Epithelial cell of proximal tubule (primary cell): Measurements from ENCODE around the gene ZNF81. TPM values are rescaled to one million over a fixed set of nuclear protein-coding genes. Genes with fewer than 3 reads are reported as not detected.
A peak's percentile ranks its signal among the peaks of the same experiment; 100 is the strongest.
"Not testable (repeated sequence)": the region's sequence is repeated elsewhere in the genome, so short reads cannot be mapped to it uniquely, and the experiment has no call there.

Source experiments
- DNase-seq: peaks from one replicate; pipeline ENCODE4 v3.0.0-alpha.2; 2011; ENCODE audit warnings: low read depth
- H3K4me3 ChIP-seq: 2 replicates; pipeline ENCODE4 v1.5.1; 2011; ENCODE audit warnings: low read depth, mild to moderate bottlenecking, low read length
- total RNA-seq: library from RNA; depleted of rRNA; stranded (reverse); fragments of >200 nt; gene quantifications from 2 replicates; pipeline ENCODE4 v1.2.3, GENCODE V29; 2015
- TF ChIP-seq, protein P1 (sequence below): conservative IDR thresholded peaks from 2 replicates; pipeline ENCODE4 v1.5.1; 2012; ENCODE audit warnings: low read depth, mild to moderate bottlenecking, low read length

Gene ZNF81
- total RNA-seq, 1 donor from 2014 or later: 16.9 TPM

DNA sequence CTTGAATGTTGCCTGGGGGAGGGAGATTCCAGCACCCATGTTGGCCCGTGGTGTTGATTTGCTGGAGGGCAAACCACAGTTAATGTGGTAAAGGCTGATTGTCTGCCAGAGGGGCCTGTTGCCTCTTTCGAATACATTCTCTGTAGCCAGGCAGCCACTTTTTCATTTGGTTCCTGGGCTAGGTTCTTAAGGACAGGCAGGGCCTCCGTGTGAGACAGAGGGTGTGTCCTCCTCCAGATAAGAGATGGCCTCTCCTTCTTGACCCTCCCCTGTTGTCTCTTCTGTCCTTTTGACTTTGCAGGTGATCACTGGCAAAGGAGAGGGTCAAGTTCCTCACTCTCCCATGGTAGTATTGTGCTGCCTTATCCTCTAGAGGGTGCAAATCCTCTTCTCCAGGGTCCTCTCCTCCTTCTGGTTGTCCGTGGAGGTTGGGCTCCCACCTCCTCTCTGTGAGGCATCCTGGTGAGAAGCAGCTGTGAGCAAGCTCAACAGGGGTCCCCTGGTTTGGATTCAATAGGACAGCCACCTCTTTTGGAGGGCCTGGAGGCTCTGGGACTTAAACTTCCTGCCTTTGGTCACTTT is 122.2 kb downstream of the ZNF81 start:
- TF ChIP-seq, protein P1, sequence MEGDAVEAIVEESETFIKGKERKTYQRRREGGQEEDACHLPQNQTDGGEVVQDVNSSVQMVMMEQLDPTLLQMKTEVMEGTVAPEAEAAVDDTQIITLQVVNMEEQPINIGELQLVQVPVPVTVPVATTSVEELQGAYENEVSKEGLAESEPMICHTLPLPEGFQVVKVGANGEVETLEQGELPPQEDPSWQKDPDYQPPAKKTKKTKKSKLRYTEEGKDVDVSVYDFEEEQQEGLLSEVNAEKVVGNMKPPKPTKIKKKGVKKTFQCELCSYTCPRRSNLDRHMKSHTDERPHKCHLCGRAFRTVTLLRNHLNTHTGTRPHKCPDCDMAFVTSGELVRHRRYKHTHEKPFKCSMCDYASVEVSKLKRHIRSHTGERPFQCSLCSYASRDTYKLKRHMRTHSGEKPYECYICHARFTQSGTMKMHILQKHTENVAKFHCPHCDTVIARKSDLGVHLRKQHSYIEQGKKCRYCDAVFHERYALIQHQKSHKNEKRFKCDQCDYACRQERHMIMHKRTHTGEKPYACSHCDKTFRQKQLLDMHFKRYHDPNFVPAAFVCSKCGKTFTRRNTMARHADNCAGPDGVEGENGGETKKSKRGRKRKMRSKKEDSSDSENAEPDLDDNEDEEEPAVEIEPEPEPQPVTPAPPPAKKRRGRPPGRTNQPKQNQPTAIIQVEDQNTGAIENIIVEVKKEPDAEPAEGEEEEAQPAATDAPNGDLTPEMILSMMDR: peak; percentile 32
- no peak overlapping the region for H3K4me3 ChIP-seq
- DNase-seq: no peak

DNA sequence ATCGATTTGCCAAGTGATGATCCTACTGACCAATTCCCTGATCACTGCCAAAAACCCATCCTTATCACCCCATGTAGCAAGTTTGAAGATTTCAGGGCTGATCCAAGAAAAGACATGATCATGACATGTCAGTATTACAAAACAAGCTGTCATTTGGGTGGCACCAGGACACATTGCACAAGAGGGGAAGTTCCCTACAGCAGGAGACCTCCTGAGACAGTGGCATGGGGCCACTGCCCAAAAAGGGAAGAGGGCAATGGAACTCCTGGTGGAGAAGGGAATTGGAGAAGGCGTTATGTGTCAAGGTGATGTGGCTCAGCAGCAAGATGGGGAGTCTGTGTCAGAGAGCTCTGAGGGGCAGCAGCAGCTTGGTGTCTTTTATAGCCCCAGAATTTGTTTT is 123.7 kb downstream of the ZNF81 start:
- H3K4me3 ChIP-seq: no peak overlapping the region
- DNase-seq: no peak
- TF ChIP-seq, protein P1: no peak

DNA sequence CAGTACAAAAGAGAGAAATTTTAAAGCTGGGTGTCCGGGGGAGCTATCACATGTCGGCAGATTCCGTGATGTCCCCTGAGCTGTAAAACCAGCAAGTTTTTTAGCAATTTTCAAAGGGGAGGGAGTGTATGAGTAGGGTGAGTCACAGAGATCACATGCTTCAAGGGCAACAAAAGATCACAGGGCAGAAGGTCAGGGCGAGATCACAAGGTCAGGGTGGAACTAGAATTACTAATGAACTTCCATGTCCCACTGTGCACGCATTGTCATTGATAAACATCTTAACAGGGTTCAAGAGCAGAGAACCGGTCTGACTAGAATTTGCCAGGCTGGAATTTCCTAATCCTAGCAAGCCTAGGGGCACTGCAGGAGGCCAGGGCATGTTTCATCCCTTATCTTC is 125.1 kb downstream of the ZNF81 start:
- not testable (repeated sequence) for H3K4me3 ChIP-seq

DNA sequence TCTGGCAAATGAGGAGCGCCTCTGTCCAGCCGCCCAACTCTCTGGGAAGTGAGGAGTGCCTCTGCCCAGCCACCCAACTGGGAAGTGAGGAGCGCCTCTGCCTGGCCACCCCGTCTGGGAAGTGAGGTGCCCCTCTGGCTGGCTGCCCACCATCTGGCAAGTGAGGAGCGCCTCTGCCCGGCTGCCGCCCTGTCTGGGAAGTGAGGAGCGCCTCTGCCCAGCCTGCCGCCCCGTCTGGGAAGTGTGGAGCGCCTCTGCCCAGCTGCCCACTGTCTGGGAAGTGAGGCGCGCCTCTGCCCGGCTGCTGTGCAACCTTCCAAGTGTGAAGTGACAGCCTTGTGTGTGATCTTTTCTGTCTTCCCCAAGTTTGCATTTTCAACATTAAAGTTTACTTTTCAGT is 128.8 kb downstream of the ZNF81 start:
- H3K4me3 ChIP-seq, DNase-seq: not testable (repeated sequence)

More for the DNA sequence above, 125.1 kb downstream of the ZNF81 start:
- not testable (repeated sequence) for DNase-seq

Other genes with a start within 250 kb of the ZNF81 start
- 0.12 and 0.65 TPM in 2 replicates for gene SYN1, start 217.0 kb upstream of the ZNF81 start, total RNA-seq
- gene CFP, start 207.0 kb upstream of the ZNF81 start, total RNA-seq: 0.06 and 0.22 TPM in 2 replicates
- gene ELK1, start 186.3 kb upstream of the ZNF81 start, total RNA-seq: 21.9 and 31.8 TPM in 2 replicates
- gene UXT, start 177.7 kb upstream of the ZNF81 start, total RNA-seq: 133 and 178 TPM in 2 replicates
- gene ZNF182, start 167.1 kb downstream of the ZNF81 start, total RNA-seq: 2.4 TPM in 2 replicates
- gene SPACA5, start 170.1 kb downstream of the ZNF81 start, total RNA-seq: 0.51 TPM in 1 of 2 replicates, not detected in the other
- 1.5 and 3.1 TPM in 2 replicates for gene ZNF630, start 234.7 kb downstream of the ZNF81 start, total RNA-seq